Measurements from ENCODE around the gene BSX.

The BSX gene

DNA sequence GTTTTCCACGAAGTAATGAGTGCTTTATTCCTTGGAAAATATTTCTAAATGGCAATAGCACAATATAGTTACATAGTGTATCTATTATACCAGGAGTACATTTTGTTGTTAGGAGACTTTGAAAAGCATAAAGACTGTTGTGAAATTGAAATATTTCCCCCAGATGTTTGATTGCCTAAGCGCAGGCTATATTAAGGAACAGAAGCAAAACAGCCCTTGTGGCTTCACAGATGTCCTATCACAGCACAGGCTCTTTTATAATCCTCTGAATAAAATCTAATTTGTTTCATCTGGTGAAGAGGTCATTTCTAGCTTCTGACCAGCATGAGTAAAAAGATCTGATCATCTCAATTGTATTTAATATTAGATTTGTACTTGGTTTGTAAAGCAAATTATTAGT, 48.2 kb downstream of the BSX start:
- H3K9ac ChIP-seq (ENCODE audit: low read depth, low read length), result no peak overlapping the region
- no peak for ATAC-seq (ENCODE audit: insufficient read depth, low read depth)
- H2AFZ ChIP-seq (ENCODE audit: low read depth, low read length), result no peak overlapping the region

DNA sequence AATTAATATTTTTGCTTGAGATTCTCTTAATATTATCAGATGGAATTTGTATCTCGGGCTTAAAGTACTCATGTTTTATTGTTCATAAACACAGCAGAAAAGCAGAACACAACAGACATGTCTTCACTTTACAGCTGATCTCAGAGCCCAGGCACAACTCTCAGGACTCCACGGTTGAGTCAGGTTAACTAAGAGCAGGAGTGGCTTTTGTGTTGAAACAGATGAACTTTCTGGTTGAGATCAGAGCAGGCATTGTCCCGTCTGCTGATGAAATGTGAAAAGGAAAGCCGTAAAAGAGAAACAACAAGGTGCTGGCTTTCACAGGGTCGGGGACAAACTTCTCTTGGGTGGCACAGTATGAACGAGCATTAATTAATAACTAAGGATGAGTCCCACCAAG, 50.1 kb downstream of the BSX start:
- ATAC-seq (ENCODE audit: insufficient read depth, low read depth), result no peak

More for the DNA sequence above, 48.2 kb downstream of the BSX start:
- Histone ChIP-seq H3K4me1 (ENCODE audit: insufficient read depth, low read length) (no peaks in the 10 kb centered on the region), H3K4me2 (ENCODE audit: insufficient read depth, low read length) (no peak overlapping the region), H3K9me3 (ENCODE audit: insufficient read depth, low read length, severe bottlenecking) (no peaks in the 10 kb centered on the region), H3K36me3 (ENCODE audit: insufficient read depth, low read length) (no peaks in the 10 kb centered on the region), H3K79me2 (ENCODE audit: insufficient read depth, low read length) (no peaks in the 10 kb centered on the region), H4K20me1 (ENCODE audit: insufficient read depth, low read length) (no peaks in the 10 kb centered on the region), H3K27ac (ENCODE audit: low read length) (no peak overlapping the region), H3K4me3 (ENCODE audit: low read depth in 1 of 2, low read length in 2 of 2) (no peak overlapping the region), H3K27me3 (ENCODE audit: insufficient read depth, low read length, poor library complexity) (peaks cover 32% of the 10 kb centered on the region)
- no peak for TF ChIP-seq EZH2 (IDR thresholded peaks at IDR 0.05; ENCODE audit: borderline replicate concordance, low read depth, low read length, severe bottlenecking)
- TF ChIP-seq, protein P1, sequence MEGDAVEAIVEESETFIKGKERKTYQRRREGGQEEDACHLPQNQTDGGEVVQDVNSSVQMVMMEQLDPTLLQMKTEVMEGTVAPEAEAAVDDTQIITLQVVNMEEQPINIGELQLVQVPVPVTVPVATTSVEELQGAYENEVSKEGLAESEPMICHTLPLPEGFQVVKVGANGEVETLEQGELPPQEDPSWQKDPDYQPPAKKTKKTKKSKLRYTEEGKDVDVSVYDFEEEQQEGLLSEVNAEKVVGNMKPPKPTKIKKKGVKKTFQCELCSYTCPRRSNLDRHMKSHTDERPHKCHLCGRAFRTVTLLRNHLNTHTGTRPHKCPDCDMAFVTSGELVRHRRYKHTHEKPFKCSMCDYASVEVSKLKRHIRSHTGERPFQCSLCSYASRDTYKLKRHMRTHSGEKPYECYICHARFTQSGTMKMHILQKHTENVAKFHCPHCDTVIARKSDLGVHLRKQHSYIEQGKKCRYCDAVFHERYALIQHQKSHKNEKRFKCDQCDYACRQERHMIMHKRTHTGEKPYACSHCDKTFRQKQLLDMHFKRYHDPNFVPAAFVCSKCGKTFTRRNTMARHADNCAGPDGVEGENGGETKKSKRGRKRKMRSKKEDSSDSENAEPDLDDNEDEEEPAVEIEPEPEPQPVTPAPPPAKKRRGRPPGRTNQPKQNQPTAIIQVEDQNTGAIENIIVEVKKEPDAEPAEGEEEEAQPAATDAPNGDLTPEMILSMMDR (IDR thresholded peaks at IDR 0.05; ENCODE audit: borderline replicate concordance, extremely low read depth, low read length, poor library complexity, severe bottlenecking), result no peak
- DNase-seq, result no peak

More for the DNA sequence above, 50.1 kb downstream of the BSX start:
- no peak for DNase-seq
- Histone ChIP-seq H3K4me1 (ENCODE audit: insufficient read depth, low read length) (no peaks in the 10 kb centered on the region), H3K27me3 (ENCODE audit: insufficient read depth, low read length, poor library complexity) (peaks cover 17% of the 10 kb centered on the region), H3K36me3 (ENCODE audit: insufficient read depth, low read length) (no peaks in the 10 kb centered on the region), H3K27ac (ENCODE audit: low read length) (no peak overlapping the region), H3K9ac (ENCODE audit: low read depth, low read length) (no peak overlapping the region), H3K79me2 (ENCODE audit: insufficient read depth, low read length) (no peaks in the 10 kb centered on the region), H3K4me2 (ENCODE audit: insufficient read depth, low read length) (no peak overlapping the region), H3K9me3 (ENCODE audit: insufficient read depth, low read length, severe bottlenecking) (no peaks in the 10 kb centered on the region), H2AFZ (ENCODE audit: low read depth, low read length) (no peak overlapping the region), H3K4me3 (ENCODE audit: low read depth in 1 of 2, low read length in 2 of 2) (no peak overlapping the region), H4K20me1 (ENCODE audit: insufficient read depth, low read length) (no peaks in the 10 kb centered on the region)
- TF ChIP-seq, protein P1 (IDR thresholded peaks at IDR 0.05; ENCODE audit: borderline replicate concordance, extremely low read depth, low read length, poor library complexity, severe bottlenecking), result no peak
- TF ChIP-seq EZH2 (IDR thresholded peaks at IDR 0.05; ENCODE audit: borderline replicate concordance, low read depth, low read length, severe bottlenecking), result no peak

Data from DND-41 (cell line).